Measurements from ENCODE around the gene PAIP2. TPM values are rescaled to one million over a fixed set of nuclear protein-coding genes. Genes with fewer than 3 reads are reported as not detected.

PAIP2 gene
- total and polyA plus RNA-seq, 2 of the 4 experiments (the other 2 are of a cell fraction): 41.9 to 59.5 TPM

GRCh38 chr5:139389701-139390638, 48.3 kb downstream of the PAIP2 start, which contains the start of gene MZB1 (continued):
- TF ChIP-seq SMC3 (IDR thresholded peaks at IDR 0.05; ENCODE audit: low read depth, low read length): no peak
- TF ChIP-seq RAD21 (IDR thresholded peaks at IDR 0.05; ENCODE audit: low read length): no peak

All from IMR-90 (cell line).